Measurements from ENCODE around the gene TRAPPC3L. TPM values are rescaled to one million over a fixed set of nuclear protein-coding genes. Genes with fewer than 3 reads are reported as not detected.

TRAPPC3L gene
- total RNA-seq, 1 experiment from 2014 or later, result not detected

- no peak for DNase-seq (ENCODE audit: low read depth, low spot score)
- CTCF ChIA-PET, result no interaction called here
- no peaks in the 10 kb centered on the region for H3K4me1 ChIP-seq (ENCODE audit: control insufficient read depth, insufficient read depth, low read length)
- no peaks in the 10 kb centered on the region for H3K9me3 ChIP-seq (ENCODE audit: control insufficient read depth, insufficient read depth, low read depth, low read length)
- peaks cover 51% of the 10 kb centered on the region for H3K36me3 ChIP-seq (ENCODE audit: control insufficient read depth, insufficient read depth, low read length)
- H3K4me3 ChIP-seq (ENCODE audit: low read depth in 2 of 2, low read length in 2 of 2), result no peak overlapping the region
- H3K27me3 ChIP-seq (ENCODE audit: control insufficient read depth, insufficient read depth, low read length), result no peaks in the 10 kb centered on the region
- no peak for TF ChIP-seq SIN3A (IDR thresholded peaks at IDR 0.05; ENCODE audit: borderline replicate concordance, insufficient read depth, low read depth, low read length)
- ATAC-seq, result no peak
- BruUV-seq (replicated peaks), result no TSS peak
- in situ Hi-C loops (cut with HindIII; ENCODE audit: low pct_unique_long_range_greater_than_20kb, low sequenced_read_pairs) (no loop called here), intact Hi-C loops (cut with micrococcal nuclease; ENCODE audit: unreplicated experiment) (no loop called here)
- no peak overlapping the region for H3K27ac ChIP-seq (ENCODE audit: low read length)
- POLR2A ChIA-PET, result no interaction called here
These were observed 41.3 kb upstream of the TRAPPC3L start for GRCh38 chr6:116586738-116587137.

GRCh38 chr6:116586276-116586675 is 40.8 kb upstream of the TRAPPC3L start:
- Histone ChIP-seq H3K9me3 (ENCODE audit: control insufficient read depth, insufficient read depth, low read depth, low read length) (no peaks in the 10 kb centered on the region), H3K27ac (ENCODE audit: low read length) (no peak overlapping the region), H3K4me1 (ENCODE audit: control insufficient read depth, insufficient read depth, low read length) (no peaks in the 10 kb centered on the region), H3K4me3 (ENCODE audit: low read depth in 2 of 2, low read length in 2 of 2) (no peak overlapping the region), H3K27me3 (ENCODE audit: control insufficient read depth, insufficient read depth, low read length) (no peaks in the 10 kb centered on the region), H3K36me3 (ENCODE audit: control insufficient read depth, insufficient read depth, low read length) (peaks cover 50% of the 10 kb centered on the region)
- TF ChIP-seq, protein P1, sequence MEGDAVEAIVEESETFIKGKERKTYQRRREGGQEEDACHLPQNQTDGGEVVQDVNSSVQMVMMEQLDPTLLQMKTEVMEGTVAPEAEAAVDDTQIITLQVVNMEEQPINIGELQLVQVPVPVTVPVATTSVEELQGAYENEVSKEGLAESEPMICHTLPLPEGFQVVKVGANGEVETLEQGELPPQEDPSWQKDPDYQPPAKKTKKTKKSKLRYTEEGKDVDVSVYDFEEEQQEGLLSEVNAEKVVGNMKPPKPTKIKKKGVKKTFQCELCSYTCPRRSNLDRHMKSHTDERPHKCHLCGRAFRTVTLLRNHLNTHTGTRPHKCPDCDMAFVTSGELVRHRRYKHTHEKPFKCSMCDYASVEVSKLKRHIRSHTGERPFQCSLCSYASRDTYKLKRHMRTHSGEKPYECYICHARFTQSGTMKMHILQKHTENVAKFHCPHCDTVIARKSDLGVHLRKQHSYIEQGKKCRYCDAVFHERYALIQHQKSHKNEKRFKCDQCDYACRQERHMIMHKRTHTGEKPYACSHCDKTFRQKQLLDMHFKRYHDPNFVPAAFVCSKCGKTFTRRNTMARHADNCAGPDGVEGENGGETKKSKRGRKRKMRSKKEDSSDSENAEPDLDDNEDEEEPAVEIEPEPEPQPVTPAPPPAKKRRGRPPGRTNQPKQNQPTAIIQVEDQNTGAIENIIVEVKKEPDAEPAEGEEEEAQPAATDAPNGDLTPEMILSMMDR (IDR thresholded peaks at IDR 0.05), result no peak
- TF ChIP-seq REST (IDR thresholded peaks at IDR 0.05; ENCODE audit: insufficient read depth in 1 of 2, low read depth in 2 of 2, low read length in 1 of 2), result no peak
- no peak for TF ChIP-seq TCF7L2 (IDR thresholded peaks at IDR 0.05; ENCODE audit: low read depth, low read length)
- no peak for TF ChIP-seq SIN3A (IDR thresholded peaks at IDR 0.05; ENCODE audit: borderline replicate concordance, insufficient read depth, low read depth, low read length)
- TF ChIP-seq POLR2AphosphoS5 (IDR thresholded peaks at IDR 0.05; ENCODE audit: low read depth, low read length), result no peak
- intact Hi-C loops (cut with micrococcal nuclease; ENCODE audit: unreplicated experiment), result no loop called here
- DNase-seq (ENCODE audit: low read depth, low spot score), result no peak
- no peak for ATAC-seq
- CTCF ChIA-PET, result no interaction called here
- POLR2A ChIA-PET, result no interaction called here
- in situ Hi-C loops (cut with HindIII; ENCODE audit: low pct_unique_long_range_greater_than_20kb, low sequenced_read_pairs), result no loop called here
- BruUV-seq (replicated peaks), result no TSS peak

GRCh38 chr6:116580198-116580597 is 34.7 kb upstream of the TRAPPC3L start:
- Histone ChIP-seq H3K27ac (ENCODE audit: low read length) (no peak overlapping the region), H3K27me3 (ENCODE audit: control insufficient read depth, insufficient read depth, low read length) (no peaks in the 10 kb centered on the region), H3K4me1 (ENCODE audit: control insufficient read depth, insufficient read depth, low read length) (no peaks in the 10 kb centered on the region), H3K4me3 (ENCODE audit: low read depth in 2 of 2, low read length in 2 of 2) (no peak overlapping the region), H3K9me3 (ENCODE audit: control insufficient read depth, insufficient read depth, low read depth, low read length) (no peaks in the 10 kb centered on the region), H3K36me3 (ENCODE audit: control insufficient read depth, insufficient read depth, low read length) (peaks cover 43% of the 10 kb centered on the region)
- ATAC-seq (no peak), DNase-seq (ENCODE audit: low read depth, low spot score) (no peak)
- ChIA-PET CTCF (interaction anchor here (0.5 to 1.0 kb wide), 2 partner anchors 130 to 136 kb away, joined by 3 to 4 read pairs; no protein-coding TSS in a partner anchor), POLR2A (no interaction called here)
- BruUV-seq (replicated peaks), result no TSS peak
- in situ Hi-C loops (cut with HindIII; ENCODE audit: low pct_unique_long_range_greater_than_20kb, low sequenced_read_pairs) (no loop called here), intact Hi-C loops (cut with micrococcal nuclease; ENCODE audit: unreplicated experiment) (no loop called here)
- TF ChIP-seq, protein P1 (IDR thresholded peaks at IDR 0.05), result no peak
- TF ChIP-seq TCF7L2 (IDR thresholded peaks at IDR 0.05; ENCODE audit: low read depth, low read length) (no peak), REST (IDR thresholded peaks at IDR 0.05; ENCODE audit: insufficient read depth in 1 of 2, low read depth in 2 of 2, low read length in 1 of 2) (no peak), POLR2AphosphoS5 (IDR thresholded peaks at IDR 0.05; ENCODE audit: low read depth, low read length) (no peak), SIN3A (IDR thresholded peaks at IDR 0.05; ENCODE audit: borderline replicate concordance, insufficient read depth, low read depth, low read length) (no peak)
